ENCODE measurements around the gene IGFBP7.

Gene IGFBP7

GRCh38 chr4:57042711-57043169 lies 67.4 kb downstream of the IGFBP7 start:
- TF ChIP-seq CTCF (IDR thresholded peaks at IDR 0.05; ENCODE audit: insufficient read depth, low read length, poor library complexity, severe bottlenecking): no peak
- H3K36me3 ChIP-seq (ENCODE audit: control insufficient read depth, insufficient read depth, low read length): no peaks in the 10 kb centered on the region
- DNase-seq (ENCODE audit: extremely low read depth, insufficient read length): no peak
- no peaks in the 10 kb centered on the region for H3K27me3 ChIP-seq (replicated peaks; ENCODE audit: control insufficient read depth, insufficient read depth, low read length)
- no peak overlapping the region for H3K4me3 ChIP-seq (replicated peaks; ENCODE audit: low read depth, low read length)

- no peak overlapping the region for H3K4me3 ChIP-seq (replicated peaks; ENCODE audit: low read depth, low read length)
- no peak for DNase-seq (ENCODE audit: extremely low read depth, insufficient read length)
- no peaks in the 10 kb centered on the region for H3K36me3 ChIP-seq (ENCODE audit: control insufficient read depth, insufficient read depth, low read length)
- no peak for TF ChIP-seq CTCF (IDR thresholded peaks at IDR 0.05; ENCODE audit: insufficient read depth, low read length, poor library complexity, severe bottlenecking)
- no peaks in the 10 kb centered on the region for H3K27me3 ChIP-seq (replicated peaks; ENCODE audit: control insufficient read depth, insufficient read depth, low read length)
These were observed 69.2 kb downstream of the IGFBP7 start for GRCh38 chr4:57041020-57041419.

GRCh38 chr4:57040510-57040909 lies 69.7 kb downstream of the IGFBP7 start:
- no peak for DNase-seq (ENCODE audit: extremely low read depth, insufficient read length)
- TF ChIP-seq CTCF (IDR thresholded peaks at IDR 0.05; ENCODE audit: insufficient read depth, low read length, poor library complexity, severe bottlenecking): no peak

GRCh38 chr4:57039345-57039744 lies 70.8 kb downstream of the IGFBP7 start:
- no peak for TF ChIP-seq CTCF (IDR thresholded peaks at IDR 0.05; ENCODE audit: insufficient read depth, low read length, poor library complexity, severe bottlenecking)
- no peaks in the 10 kb centered on the region for H3K36me3 ChIP-seq (ENCODE audit: control insufficient read depth, insufficient read depth, low read length)
- no peaks in the 10 kb centered on the region for H3K27me3 ChIP-seq (replicated peaks; ENCODE audit: control insufficient read depth, insufficient read depth, low read length)
- no peak for DNase-seq (ENCODE audit: extremely low read depth, insufficient read length)
- no peak overlapping the region for H3K4me3 ChIP-seq (replicated peaks; ENCODE audit: low read depth, low read length)

More at GRCh38 chr4:57040510-57040909, 69.7 kb downstream of the IGFBP7 start:
- Histone ChIP-seq H3K4me3 (replicated peaks; ENCODE audit: low read depth, low read length) (no peak overlapping the region), H3K27me3 (replicated peaks; ENCODE audit: control insufficient read depth, insufficient read depth, low read length) (no peaks in the 10 kb centered on the region), H3K36me3 (ENCODE audit: control insufficient read depth, insufficient read depth, low read length) (no peaks in the 10 kb centered on the region)

- no peak overlapping the region for H3K4me3 ChIP-seq (replicated peaks; ENCODE audit: low read depth, low read length)
- no peaks in the 10 kb centered on the region; the same call in 1 of the 2 replicates for H3K36me3 ChIP-seq (ENCODE audit: control insufficient read depth, insufficient read depth, low read length)
- H3K27me3 ChIP-seq (replicated peaks; ENCODE audit: control insufficient read depth, insufficient read depth, low read length): no peaks in the 10 kb centered on the region
- TF ChIP-seq CTCF (IDR thresholded peaks at IDR 0.05; ENCODE audit: insufficient read depth, low read length, poor library complexity, severe bottlenecking): peak; percentile 91
- DNase-seq (ENCODE audit: extremely low read depth, insufficient read length): peak; percentile 26
These were observed 72.1 kb downstream of the IGFBP7 start for GRCh38 chr4:57037982-57038604.

GRCh38 chr4:57034520-57034919 lies 75.7 kb downstream of the IGFBP7 start:
- no peak for TF ChIP-seq CTCF (IDR thresholded peaks at IDR 0.05; ENCODE audit: insufficient read depth, low read length, poor library complexity, severe bottlenecking)
- Histone ChIP-seq H3K27me3 (replicated peaks; ENCODE audit: control insufficient read depth, insufficient read depth, low read length) (no peaks in the 10 kb centered on the region), H3K4me3 (replicated peaks; ENCODE audit: low read depth, low read length) (no peak overlapping the region), H3K36me3 (ENCODE audit: control insufficient read depth, insufficient read depth, low read length) (peaks cover 4% of the 10 kb centered on the region)
- DNase-seq (ENCODE audit: extremely low read depth, insufficient read length): no peak
